Erythroblast (primary cell): ENCODE results near the gene ATR.

ENCODE experiments used
- GATA1 ChIP-seq: IDR thresholded peaks from 2 replicates; pipeline ENCODE4 v1.6.1; 2011; ENCODE audit warnings: low read depth, mild to moderate bottlenecking, control low read depth, low read length, moderate library complexity
- POLR2A ChIP-seq: IDR thresholded peaks from 2 replicates; pipeline ENCODE4 v1.6.1; 2011; ENCODE audit warnings: mild to moderate bottlenecking, low read length

- TF ChIP-seq POLR2A (no peak), GATA1 (no peak)
Observed at GRCh38 chr3:142445816-142446254, 132.7 kb downstream of the ATR start.
